Kidney glomerular epithelial cell (primary cell): ENCODE data around the gene ARHGAP31.

Source experiments
- DNase-seq: peaks from one replicate; lab custom pipeline; 2025; lab: John Stamatoyannopoulos, UW

Gene ARHGAP31

DNA sequence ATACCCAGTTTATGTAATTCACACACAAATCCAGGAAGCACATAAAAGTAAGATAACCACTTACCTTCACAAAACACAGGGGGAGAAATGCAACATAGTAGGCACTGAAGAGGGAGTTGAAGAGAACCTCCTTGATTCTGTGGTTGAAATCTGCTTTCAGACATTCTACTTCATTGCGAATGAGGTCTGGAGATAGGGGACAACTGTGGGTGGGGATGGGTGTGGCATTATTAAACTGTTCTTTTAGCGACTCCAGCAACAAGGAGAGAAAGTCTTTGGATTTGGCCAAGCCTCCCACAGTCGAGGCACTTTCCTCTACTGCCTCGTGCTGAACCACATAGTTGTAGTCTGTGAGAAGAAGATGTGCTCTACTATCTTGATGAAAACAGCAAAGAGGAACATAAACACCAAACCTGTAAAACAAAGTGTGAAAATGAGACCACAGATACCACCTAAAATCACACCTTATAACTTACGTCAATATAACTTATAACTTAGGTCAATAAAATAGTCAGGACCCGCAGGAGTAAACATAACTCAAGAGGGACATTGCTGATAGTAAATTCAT, 143.6 kb downstream of the ARHGAP31 start:
- DNase-seq = no peak

DNA sequence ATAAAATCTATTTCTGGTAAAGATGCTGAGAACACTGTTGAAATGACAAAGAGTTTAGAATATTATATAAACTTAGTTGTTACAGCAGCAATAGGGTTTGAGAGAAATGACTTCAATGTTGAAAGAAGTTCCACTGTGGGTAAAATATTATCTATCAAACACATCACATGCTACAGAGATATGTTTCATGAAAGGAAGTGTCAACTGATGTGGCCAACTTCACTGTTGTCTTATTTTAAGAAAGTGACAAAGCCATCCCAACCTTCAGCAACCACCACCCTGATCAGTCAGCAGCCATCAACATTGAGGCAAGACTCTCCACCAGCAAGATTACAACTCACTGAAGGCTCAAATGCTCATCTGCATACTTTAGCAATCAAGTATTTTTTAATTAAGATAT, 149.0 kb downstream of the ARHGAP31 start:
- no peak for DNase-seq

DNA sequence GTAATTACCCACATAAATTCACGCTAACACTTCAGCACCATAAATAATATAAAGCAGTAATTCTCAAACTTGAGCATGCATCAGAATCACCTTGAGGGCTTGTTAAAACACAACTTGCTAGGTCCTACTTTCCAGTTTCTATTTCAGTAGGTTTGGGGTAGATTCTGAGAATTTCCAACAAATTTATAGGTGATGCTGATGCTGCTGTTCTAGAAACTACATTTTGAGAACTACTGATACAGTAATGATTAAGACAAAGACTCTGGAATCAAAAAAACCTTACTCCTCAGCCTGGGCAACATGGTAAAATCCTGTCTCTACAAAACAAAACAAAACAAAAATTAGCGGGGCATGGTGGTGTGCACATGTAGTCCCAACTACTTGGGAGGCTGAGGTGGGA, 150.4 kb downstream of the ARHGAP31 start:
- DNase-seq = no peak

DNA sequence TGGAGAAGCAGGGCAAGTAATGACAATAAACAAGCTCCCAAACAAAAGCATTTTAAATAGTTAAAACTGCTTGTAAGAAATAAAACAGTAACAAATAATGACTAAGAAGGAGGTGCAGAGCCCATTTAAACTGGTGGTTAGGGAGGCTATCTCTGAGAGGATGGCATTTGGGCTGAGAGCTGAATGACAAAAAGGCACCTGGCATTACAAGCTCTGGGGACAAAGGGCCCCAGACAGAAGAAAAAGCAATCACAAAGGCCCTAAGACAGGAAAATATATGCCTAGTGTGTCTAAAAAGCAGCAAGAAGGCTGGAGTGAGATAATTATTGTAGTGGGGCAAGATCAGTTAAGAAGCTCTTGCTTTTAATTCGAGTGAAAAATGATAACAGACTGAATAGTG, 159.6 kb downstream of the ARHGAP31 start:
- no peak for DNase-seq

DNA sequence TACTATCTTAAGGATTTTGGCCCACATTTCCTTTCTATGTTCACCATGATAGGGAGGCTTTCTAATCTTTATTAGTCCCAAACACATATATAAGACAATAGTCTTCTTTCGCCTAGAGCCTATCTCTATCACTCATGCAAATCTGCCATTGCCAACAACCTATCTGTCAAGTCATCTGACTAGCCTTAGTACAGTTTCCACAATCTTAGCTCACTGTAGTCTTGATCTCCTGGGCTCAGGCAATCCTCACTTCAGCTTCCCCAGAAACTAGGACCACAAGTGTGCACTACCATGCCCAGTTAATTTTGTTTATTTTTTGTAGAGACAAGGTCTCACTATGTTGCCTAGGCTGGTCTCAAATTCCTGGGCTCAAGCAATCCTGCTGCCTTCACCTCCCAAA, 162.3 kb downstream of the ARHGAP31 start:
- DNase-seq = no peak

DNA sequence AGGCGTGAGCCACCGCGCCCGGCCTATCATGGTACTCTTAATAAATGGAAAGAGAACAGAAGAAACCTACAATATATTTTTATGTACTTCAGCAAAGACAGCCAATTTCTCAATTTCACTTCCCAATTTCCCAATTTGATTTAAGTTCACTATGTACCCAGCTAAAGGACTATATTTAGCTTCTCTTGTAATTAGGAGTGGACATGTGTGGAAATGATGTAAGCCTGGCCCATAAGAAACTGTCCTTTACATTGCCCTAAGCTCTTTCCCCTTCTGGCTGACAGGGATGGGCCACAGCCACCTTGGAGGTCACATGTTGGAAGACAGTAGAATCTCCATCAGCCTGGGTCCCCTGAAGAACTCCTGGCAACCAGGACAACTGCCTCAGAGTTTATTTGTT, 163.1 kb downstream of the ARHGAP31 start:
- DNase-seq = no peak

DNA sequence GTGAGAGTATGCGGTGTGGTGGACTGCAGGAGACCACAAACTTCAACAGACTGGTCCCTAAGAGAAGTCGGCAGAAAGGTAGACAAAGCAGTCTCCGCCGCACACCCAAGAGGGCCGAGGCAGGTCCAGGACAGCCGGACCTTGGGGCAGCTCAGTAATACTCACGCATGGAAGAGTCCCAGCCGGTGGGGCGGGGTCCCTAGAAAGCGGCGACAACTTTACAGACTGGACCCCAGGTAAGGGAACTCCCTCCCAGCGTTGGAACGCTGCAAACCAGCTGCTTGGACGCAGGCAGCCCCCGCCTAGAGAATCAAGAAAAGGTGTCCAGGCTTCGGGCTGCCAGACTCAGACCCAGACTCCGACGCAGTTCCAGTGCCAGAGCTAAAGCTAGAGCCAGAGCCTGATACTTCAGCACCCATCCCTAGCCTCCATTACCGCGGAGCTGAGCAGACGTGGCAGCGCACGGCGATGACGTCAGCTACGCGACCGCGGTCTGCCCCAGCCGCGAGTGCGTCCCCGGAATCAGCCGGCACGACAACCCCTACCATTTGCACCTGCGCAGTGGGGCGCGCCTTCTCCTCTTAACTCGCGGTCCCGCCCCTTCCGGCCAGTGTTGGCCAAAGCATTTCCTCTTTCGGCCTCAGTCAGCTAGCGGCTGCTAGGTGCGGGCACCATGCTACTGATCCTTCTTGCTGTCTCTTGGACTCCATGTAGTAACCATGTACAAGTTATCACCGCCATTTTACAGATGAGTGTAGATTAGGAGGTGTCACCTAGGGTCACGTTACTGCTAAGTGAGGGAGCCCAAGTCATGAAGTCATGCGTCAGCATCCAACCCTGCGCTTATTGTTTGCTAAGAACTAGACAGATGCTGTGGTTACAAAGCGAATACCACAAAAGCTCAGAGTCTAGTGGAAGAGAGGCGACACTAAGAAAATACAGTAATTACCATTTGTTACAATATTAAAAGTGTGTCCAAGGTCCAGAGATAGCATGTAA, 169.3 kb downstream of the ARHGAP31 start, which contains the start of gene TMEM39A:
TMEM39A (minus strand) TSS at position 445 of the 999 bp plus-strand sequence. CDS start 1,541 bp downstream, outside the sequence.
- peak; percentile 94 for DNase-seq

DNA sequence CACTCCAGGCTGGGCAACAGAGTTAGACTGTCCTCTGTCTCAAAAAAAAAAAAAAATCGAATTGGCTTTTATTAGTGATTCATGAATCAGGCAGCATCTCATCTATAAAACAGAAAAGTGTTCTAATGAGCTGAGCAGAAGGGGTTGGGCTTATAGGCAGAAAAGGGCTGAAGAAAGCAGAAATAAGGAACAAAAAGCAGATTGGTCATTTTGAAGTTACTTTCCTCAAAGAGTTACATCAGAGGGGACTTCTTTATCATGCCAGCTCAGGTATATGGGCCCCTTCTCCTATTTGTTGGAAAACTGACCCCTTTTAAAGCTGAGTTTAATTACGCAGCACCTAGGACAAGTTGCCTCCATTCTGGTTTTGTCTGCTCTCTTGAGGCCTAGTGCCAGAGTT, 173.9 kb downstream of the ARHGAP31 start:
- no peak for DNase-seq

DNA sequence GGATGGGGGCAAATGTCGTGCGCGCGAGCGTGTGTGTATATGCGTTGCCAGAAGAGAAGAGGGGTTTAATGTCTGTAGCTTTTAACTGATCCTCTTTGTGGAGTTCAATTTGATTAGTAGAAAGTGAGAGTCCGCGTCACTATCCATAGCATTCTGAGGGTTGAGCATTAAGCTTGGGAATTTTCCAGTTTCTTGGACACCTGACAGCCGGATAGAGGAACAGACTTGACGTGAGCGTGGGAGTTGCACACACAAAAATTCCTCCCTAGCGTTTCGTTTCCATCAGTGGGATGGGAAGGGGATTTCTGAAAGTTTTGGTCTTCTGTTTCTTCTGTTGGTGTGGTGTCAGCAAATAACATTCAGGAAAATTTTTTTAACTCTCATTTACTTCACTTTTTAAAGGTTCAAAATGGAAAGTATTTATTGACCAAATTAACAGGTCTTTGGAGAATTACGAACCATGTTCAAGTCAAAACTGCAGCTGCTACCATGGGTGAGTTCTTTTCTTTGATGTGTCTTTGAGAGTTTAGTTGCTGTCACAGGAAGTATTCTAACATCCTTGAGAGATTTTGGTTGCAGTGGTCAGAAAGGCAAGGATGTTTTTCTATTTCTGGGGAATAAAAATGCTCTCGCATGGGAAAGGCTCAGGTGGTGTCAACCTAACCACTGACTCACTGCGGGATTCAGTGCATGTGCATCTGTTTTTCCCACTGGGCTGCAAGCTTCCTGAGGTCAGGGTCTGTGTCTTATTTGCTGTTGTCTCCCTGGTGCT, 175.4 kb downstream of the ARHGAP31 start:
- peak; percentile 35 for DNase-seq
